GM19238 (cell line): ENCODE data around the gene TMA7.
"Not testable (repeated sequence)": the region's sequence is repeated elsewhere in the genome, so short reads cannot be mapped to it uniquely, and the experiment has no call there.

Experiments used
- DNase-seq: peaks from one replicate; pipeline ENCODE4 v3.0.0; 2011; ENCODE audit warnings: low spot score; ENCODE audit not compliant: insufficient read length

The TMA7 gene

DNA sequence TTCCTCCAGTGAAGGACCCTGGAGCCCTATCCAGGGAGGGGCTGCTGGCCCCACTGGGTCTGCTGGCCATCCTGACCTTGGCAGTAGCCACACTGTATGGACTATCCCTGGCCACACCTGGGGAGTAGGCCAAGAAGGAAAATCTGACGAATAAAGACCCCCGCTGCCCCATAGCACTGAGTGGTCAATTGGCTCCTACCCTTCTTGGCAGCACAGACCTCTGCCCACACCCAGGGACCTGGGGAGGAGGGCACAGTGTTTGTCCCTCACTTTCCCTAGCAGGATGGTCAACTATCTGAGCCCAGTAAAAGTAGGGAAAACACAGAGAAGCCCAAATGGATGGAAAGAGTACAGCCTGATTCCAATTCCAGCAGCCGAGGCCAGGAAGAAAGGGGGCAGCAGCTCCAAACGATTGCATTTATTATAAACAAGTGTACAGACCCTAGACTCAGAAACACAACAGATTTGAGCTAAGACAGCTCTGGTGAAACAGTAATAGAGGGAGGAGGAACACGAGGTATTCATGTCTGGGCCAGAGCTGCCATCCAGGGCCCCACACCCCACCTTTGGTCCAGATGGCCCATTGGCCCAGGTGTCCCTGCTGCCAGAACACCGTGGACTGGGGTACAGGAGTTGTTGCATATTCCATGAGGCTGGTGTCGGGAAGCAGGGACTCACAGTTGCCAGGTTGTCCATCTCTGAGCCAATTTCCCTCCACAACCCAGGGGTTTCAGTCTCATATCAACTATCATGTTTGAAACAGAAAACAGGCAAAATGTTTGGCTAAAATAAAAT is 27.6 kb downstream of the TMA7 start:
- DNase-seq = no peak

DNA sequence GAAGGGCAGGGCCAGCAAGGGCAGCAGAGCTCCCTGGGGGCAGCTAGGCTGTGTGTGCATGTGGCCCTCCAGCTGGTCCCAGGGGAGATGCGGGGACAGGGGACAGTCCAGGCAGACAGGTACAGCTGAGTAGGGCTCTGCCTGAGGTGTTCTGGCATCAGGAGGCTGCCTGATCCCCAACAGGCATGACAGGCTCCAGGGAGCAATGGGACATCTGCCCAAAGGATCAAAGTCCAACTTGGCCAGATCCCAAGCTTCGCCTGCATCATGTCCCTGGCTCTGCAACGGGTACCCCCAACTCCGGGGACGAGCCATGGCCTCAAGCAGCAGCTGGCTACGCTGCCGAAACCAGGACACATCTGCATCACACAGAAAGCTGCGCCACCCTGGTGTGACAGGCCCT is 28.3 kb downstream of the TMA7 start:
- no peak for DNase-seq

DNA sequence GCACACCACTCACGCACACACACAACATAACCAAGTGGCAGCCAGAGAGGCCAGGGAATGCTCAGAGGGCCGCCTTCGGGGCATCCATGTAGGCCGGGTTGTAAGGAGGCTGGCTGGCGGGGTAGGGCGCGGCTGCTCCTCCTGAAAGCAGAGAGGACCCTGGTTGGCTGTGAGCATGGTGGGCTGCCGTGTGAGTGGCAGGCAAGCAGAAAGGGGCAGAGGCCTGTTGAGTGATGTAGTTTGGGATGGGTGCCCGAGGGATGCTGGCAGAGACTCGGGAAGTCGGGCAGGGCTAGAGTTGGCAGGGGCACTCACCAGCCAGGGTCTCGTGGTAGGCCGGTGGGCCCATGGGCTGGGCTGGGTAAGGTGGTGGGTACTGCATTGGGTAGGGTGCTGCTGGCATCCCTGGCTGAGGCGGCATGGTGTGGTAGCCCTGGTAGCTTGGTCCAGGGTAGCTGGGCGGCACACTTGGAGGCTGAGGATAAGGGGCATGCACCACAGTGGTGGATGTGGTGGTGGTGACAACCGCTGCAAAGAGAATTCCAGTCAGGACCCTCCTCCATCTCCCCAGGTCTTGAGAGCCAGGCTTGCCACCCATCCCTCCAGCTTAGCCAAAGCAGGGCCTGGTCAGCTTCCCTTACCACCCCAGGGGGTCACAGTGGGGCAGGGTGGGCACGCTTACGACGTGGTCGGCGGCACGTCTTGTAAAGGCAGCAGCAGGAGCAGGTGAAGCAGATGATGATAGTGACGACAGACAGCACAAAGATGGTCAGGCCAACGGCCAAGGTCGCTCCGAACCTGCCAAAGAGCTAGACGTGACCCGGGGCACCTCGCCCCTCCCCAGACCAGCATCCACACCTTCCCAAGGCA is 29.2 kb downstream of the TMA7 start:
- DNase-seq = no peak

DNA sequence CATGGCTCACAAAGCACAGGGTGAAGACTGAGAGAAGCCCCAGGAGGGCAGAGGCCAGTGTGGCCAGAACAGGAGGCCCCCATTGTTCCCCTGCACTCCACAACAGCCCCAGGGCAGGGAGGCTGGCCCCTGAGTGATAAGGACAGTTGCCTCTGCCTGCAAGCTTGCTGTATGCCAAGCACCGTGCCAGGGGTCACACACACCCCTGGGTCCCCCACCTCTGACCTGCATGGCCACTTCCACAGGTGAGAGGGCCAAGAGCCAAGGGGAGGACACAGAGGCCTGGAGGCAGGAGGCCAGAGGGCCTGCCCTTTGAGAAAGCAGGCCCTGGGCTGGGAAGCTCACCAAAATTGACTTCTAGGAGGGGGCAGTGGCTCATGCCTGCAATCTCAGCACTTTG is 30.2 kb downstream of the TMA7 start:
- no peak for DNase-seq

DNA sequence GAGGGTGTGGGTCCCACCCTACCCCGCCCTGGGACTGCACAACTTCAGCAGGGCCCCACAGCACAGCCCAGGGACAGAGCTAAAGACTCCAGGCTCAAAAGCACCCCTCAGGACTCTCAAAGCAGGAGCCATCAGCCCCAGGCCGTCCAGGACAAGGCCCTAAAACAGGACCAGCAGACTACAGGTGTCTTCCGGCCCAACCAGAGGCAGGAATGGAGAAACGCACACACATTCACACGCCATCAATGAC is 32.5 kb downstream of the TMA7 start:
- DNase-seq = no peak

DNA sequence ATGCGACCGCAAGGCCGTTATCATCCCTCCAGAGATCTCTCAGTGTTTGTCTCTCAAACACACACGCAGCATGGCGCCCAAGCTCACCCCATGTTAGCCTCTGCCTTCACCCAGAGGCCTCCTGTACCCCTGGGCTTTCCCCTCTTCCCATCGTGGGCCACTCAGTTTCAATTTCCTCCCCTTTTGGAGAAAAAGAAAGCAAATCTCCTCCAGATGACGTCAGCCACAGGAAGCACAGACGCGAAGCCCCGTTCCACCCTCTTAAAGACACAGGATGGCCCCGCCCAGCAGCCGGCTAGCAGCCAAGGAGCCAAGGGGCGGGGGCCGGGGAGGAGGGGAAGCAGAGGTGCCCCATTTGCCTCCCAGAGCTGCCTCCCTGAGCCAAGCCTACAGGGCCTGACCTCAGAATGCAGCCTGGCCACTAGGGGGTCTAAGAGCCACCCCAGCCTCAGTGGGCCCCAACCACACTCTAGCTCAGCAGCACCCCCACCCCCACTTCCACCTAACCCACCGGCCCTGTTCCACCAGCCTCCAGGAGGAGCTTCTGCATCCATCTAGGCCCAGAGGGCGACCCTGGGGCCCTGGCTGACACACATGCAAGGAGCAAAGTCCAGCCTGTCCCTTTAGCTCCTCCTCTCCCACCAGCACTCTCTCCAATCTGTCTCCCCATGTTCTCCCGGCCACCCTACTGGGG is 33.0 kb downstream of the TMA7 start:
- peak; percentile 91 for DNase-seq

DNA sequence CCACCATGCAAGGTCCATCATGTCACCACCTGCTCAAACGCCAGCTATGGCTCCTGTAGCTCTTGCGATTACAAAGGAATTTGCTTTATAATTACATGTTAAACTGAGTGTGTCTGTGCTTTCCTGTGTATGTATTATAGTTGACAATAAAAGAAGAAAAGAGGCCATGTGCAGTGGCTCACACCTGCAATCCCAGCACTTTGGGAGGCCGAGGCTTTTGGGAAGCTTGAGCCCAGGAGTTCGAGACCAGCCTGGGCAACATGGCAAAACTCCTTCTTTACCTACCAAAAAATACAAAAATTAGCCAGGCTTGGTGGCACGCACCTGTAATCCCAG is 33.5 kb downstream of the TMA7 start:
- no peak for DNase-seq

DNA sequence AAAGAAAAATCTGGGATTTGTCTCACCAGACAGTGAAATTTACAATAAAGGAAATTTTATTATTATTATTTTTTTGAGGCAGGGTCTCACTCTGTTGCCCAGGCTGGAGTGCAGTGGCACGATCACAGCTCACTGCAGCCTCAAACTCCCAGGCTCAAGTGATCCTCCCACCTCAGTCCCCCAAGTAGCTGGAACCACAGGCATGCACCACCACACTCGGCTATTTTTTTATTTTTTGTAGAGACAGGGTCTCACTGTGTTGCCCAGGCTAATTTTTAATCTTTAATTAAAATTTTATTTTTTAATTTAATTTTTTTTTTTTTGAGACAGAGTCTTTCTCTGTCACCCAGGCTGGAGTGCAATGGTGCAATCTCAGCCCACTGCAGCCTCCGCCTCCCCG is 34.0 kb downstream of the TMA7 start:
- not testable (repeated sequence) for DNase-seq

DNA sequence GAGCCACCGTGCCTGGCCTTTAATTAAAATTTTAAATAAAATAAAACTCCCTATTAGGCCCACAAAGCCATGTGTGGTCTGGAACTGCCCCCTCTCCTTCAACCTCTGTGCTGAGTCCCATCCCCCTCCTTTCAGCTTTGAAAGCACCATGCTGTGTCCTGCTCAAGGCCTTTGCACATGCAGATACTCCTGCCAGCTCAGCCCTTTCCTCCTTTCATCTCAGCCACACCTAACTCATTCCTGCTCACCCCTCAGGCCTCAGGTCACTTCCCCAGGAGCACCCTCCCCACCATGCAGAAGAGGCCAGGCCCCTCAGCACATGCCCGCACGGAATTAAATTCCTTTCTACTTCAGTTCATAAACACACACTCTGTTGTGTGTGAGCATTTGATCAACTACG is 34.6 kb downstream of the TMA7 start:
- no peak for DNase-seq

DNA sequence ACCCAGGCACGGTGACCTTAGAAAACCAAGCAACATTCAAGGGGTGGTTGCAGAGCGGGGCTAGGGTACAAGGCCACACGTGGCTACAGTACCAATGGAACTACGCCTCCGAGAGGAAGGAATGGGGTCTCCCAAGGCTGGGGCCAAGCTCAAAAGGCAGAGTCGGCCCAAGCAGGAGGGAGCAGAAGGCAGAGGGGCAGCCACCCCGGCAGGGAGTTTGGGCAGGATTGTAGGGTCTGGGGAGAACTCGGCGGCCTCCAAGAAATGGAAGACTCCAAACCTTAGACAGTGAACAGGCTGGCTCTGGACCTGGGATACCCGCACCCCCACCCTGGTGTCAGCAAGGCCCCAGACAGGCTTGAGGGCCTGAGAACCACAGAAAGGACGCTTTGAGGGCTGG is 35.1 kb downstream of the TMA7 start:
- no peak for DNase-seq

DNA sequence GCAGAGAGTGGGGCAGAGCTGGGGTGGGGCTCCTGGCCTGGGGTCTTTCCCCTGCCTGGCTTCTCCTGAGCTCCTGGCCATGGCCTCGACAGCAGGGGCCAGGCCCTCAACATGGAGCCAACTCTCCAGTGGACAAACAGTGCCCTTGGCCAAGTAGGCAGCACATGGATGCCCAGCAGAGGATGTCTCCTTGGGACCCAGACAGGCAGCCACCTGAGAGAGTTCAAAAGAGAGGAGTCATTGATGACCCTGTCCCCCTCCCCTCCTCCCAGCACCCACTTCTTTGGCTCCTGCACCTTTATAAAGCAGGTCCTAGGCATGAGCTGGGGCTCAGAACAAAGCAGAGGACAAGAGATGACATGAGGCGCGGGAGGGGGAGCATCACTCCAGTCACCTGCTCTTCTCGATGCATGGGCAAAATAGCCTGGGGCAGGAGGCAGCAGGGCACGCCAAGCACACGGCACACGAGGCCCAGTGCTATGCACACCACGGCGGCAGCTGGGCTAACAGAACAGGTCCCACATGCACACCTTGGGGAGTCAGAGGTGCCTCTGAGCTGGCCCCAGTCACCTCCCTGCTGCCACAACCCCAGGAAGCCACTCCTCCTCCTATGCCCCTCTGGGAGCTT is 36.5 kb downstream of the TMA7 start:
- no peak for DNase-seq

DNA sequence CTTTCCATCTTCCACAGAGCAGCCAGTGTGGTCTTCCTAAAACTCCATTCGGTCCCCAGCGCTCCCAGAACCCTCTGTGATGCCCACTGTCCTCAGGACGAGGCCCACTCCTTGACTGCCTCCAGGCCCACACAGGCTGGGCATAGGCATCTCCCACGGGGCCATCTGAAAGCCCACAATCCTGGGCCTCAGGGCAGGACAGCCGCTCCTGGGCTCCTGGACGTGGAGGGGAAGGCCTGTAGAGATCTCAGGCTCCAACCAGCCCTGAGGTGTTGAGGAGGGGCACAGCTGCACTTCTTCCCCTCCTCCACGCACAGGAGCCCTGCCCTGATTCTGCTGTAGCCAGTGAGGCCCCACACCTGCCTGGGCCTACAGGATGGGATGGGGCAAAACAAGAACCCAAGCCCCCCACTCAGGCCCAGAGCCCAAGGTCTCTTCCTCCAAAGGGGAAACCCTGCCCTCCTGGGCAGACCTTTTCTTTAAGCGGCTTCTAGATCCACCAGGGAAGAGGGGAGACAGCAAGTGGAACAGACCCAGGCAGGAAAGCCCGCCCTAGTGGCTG is 38.0 kb downstream of the TMA7 start:
- DNase-seq = no peak

DNA sequence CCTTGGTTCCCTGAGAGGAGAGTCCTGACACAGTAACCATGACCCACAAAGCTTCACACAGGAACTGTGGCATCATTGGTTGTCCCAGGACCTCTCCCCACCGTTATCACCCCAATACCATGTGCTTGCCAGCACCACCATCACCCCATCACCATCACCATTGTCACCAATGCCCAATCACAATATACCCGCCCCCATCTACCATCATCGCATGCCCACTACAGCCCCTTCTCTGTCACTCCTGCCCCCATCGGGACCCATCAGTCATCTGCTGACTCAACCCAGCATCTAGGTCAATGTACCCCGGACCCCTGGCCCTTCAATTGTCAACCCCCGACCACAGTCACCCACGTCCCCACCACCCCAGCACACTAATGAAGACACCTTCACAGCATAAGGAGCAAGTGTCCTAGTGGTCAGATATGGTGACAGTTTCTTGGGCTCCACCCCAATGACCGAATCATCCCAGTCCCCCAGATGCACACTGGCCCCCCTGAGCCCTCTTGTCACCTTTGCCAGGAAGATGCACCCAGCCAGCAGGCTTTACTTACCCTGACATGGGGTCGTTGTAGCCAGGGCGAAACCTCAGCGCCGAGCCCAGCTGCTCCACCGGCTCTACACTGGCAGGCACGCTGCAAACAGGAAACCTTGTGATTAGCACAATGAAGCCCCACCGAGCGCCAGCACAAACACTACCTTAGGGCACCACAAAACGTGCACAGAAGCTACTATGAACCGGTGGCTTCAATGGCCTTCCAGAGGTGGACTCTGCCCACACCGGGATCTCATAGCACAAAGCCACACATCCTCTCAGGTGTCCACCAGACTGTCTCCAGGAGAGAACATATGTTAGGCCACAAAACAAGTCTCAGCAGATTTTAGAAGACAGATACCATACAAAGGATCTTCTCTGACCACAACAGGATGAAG is 38.8 kb downstream of the TMA7 start:
- DNase-seq = no peak

DNA sequence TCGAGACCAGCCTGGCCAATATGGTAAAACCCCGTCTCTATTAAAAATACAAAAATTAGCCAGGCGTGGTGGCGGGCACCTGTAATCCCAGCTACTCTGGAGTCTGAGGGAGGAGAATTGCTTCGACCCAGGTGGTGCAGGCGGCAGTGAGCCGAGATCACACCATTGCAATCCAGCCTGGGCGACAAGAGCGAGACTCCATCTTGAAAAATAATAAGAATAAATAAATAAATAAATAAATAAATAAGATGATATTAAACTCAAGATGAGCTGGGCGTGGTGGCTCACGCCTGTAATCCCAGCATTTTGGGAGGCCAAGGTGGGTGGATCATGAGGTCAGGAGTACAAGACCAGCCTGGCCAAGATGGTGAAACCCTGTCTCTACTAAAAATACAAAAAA is 40.8 kb downstream of the TMA7 start:
- not testable (repeated sequence) for DNase-seq

DNA sequence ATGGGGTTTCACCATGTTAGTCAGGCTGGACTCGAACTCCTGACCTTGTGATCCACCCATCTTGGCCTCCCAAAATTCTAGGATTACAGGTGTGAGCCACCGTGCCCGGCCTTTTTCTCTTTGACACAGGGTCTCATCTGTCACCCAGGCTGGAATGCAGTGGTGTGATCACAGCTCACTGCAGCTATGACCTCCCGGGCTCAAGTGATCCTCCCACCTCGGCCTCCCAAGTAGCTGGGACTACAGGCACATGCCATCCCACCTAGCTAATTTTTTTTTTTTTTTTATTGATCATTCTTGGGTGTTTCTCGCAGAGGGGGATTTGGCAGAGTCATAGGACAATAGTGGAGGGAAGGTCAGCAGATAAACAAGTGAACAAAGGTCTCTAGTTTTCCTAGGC is 42.8 kb downstream of the TMA7 start:
- DNase-seq = not testable (repeated sequence)

DNA sequence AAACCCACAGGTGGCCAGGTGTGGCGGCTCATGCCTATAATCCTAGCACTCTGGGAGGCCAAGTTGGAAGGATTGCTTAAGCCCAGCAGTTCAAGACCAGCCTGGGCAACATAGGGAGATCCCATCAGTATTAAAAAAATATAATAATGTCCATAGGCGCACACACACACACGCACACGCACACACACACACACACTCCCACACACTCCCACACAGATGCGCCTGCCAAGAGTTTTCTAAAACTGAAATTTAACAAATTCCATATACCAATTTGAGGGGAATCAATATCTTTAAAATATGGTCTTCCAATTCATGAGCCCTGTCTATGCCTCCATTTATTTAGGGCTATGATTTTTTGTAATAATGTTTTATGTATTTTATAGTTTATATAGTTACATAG is 46.9 kb downstream of the TMA7 start:
- no peak for DNase-seq

DNA sequence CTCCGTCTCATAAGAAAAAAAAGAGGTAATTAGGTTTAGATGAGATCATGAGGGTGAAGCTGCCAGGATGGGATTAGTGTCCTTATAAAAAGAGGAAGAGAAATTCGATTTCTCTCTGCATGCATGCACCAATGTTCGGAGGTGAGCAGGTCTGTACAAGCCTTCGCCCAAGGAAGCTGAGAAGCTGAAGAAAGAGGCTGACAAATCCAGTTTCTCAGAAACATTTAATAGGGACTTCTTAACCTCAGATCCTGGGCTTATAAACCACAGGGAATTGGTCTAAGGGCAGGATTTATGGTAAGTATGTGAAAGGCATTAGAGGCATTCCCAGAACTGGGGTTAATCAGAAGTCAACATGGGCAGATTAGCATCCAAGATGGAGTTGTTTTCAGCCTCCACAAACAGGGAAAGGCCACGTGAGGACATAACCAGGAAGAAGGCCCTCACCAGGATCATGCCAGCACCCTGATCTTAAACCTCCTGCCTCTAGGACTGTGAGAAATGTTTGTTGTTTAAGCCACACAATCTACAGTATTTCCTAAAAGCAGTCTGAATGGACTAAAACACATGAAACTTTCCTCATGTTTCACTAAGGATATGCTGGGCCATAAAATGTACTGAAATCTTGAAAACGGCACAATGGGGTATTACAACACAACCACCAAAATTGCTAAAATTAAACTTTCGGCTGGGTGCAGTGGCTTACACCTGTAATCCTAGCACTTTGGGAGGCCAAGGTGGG is 52.6 kb downstream of the TMA7 start:
- DNase-seq = no peak

DNA sequence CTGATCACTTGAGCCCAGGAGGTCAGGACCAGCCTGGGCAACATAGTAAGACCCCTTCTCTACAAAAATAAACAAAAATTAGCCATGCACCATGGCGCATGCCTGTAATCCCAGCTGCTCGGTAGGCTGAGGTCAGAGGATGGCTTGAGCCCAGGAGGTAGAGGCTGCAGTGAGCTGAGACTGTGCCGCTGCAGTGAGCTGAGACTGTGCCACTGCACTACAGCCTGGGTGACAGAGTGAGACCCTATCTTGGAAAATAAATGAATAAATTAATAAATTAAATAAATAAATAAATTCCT is 53.1 kb downstream of the TMA7 start:
- DNase-seq = no peak
